Left lung (tissue), 10 donors: Measurements from ENCODE around the gene COL4A2. TPM values are rescaled to one million over a fixed set of nuclear protein-coding genes. Genes with fewer than 3 reads are reported as not detected.

ENCODE experiments used
- ATAC-seq: fragments of 200-7000 bp; cut with Tn5 transposase; one replicate; pipeline ENCODE4 v1.9.1; 2020; ENCODE audit warnings: moderate library complexity
- DNase-seq, 4 donors: peaks; one replicate each; pipeline ENCODE4 v3.0.0-alpha.2; 2013 to 2020
- H3K27ac ChIP-seq, 2 donors: fragments of 200-600 bp; sonication (generic) in 1 of 2; one replicate each; pipeline versions ENCODE4 v1.5.0 to v1.8.0; 2020 to 2021
- H3K27me3 ChIP-seq, 2 donors: fragments of 200-600 bp; sonication (generic) in 1 of 2; one replicate each; pipeline versions ENCODE4 v1.5.0 to v1.8.0; 2020 to 2021
- H3K36me3 ChIP-seq, 2 donors: fragments of 200-600 bp; sonication (generic) in 1 of 2; one replicate each; pipeline versions ENCODE4 v1.5.0 to v1.8.0; 2020 to 2021
- H3K4me1 ChIP-seq, 2 donors: fragments of 200-600 bp; one replicate each; pipeline ENCODE4 v1.8.0; 2021
- H3K4me3 ChIP-seq, 2 donors: fragments of 200-600 bp; sonication (generic) in 1 of 2; one replicate each; pipeline versions ENCODE4 v1.5.0 to v1.8.0; 2020 to 2021; ENCODE audit warnings: mild to moderate bottlenecking in 1 of 2
- H3K9me3 ChIP-seq, 2 donors: fragments of 200-600 bp; sonication (generic) in 1 of 2; one replicate each; pipeline versions ENCODE4 v1.5.0 to v1.8.0; 2020 to 2021
- CTCF ChIP-seq, 2 donors: fragments of 200-600 bp; sonication (generic) in 1 of 2; IDR thresholded peaks; one replicate each; pipeline versions ENCODE4 v1.5.0 to v1.8.0; 2021; ENCODE audit warnings: antibody characterized with exemption in 2 of 2
- intact Hi-C, 2 donors: fragments of 100-400 bp; cut with DNase I; formaldehyde crosslinking; loops; one replicate each; pipeline versions ENCODE4 v1.11.2 to v1.14.2; 2022
- polyA plus RNA-seq, 6 donors: library from polyadenylated mRNA; unstranded; fragments of 120-200 nt; gene quantifications; one replicate each; pipeline ENCODE4 v1.2.1, GENCODE V29; 2013; ENCODE audit not compliant: insufficient read length in 6 of 6
- total RNA-seq, 2 donors: library from RNA; stranded (reverse); fragmentation: NEBNext Ultra II Directional; extraction: Animal tissue kit (Norgen Biotek cat#: 25700); gene quantifications; one replicate each; pipeline ENCODE4 v1.2.1, GENCODE V29; 2021
- donor health status: DM: no; HTN: yes; CAD: no.
- donor health status: DM: no; HTN: no; CAD: no.

Gene COL4A2
- total and polyA plus RNA-seq, 8 donors, result 307 to 638 (median 395) TPM

- no peak for TF ChIP-seq CTCF (IDR thresholded peaks at IDR 0.05)
- peak overlapping the region; percentile 50 to 51 for H3K27ac ChIP-seq
- H3K4me3 ChIP-seq, result no peak overlapping the region
- H3K9me3 ChIP-seq, result no peaks in the 10 kb centered on the region
- no peaks in the 10 kb centered on the region for H3K36me3 ChIP-seq
- ATAC-seq (no peak), DNase-seq (no peak)
- H3K27me3 ChIP-seq, result peaks cover 0 to 11% of the 10 kb centered on the region in 2 donors
- intact Hi-C loops, result no loop called here
- peaks cover 4 to 36% of the 10 kb centered on the region in 2 donors for H3K4me1 ChIP-seq
Measured at GRCh38 chr13:110409581-110409992, 102.5 kb downstream of the COL4A2 start.

GRCh38 chr13:110410000-110410399 is 102.9 kb downstream of the COL4A2 start:
- Histone ChIP-seq H3K36me3 (no peaks in the 10 kb centered on the region), H3K4me3 (no peak overlapping the region), H3K9me3 (no peaks in the 10 kb centered on the region), H3K27me3 (peaks cover 0 to 11% of the 10 kb centered on the region in 2 donors), H3K4me1 (peaks cover 4 to 36% of the 10 kb centered on the region in 2 donors), H3K27ac (peak overlapping the region; percentile 50 to 51)
- ATAC-seq, result no peak
- no peak for DNase-seq
- no peak for TF ChIP-seq CTCF (IDR thresholded peaks at IDR 0.05)
- intact Hi-C loops, result loop anchor here (10.0 kb wide), 1 partner anchor 175 kb away; no protein-coding TSS in a partner anchor

- TF ChIP-seq CTCF (IDR thresholded peaks at IDR 0.05), result no peak
- no peak for ATAC-seq
- Histone ChIP-seq H3K4me3 (no peak overlapping the region), H3K27me3 (peaks cover 0 to 11% of the 10 kb centered on the region in 2 donors), H3K27ac (peak overlapping the region; percentile 50 to 51), H3K9me3 (no peaks in the 10 kb centered on the region), H3K4me1 (peaks cover 4 to 34% of the 10 kb centered on the region in 2 donors), H3K36me3 (no peaks in the 10 kb centered on the region)
- no peak for DNase-seq
- intact Hi-C loops, result loop anchor here (10.0 kb wide), 1 partner anchor 176 kb away; no protein-coding TSS in a partner anchor
Measured at GRCh38 chr13:110410936-110411687, 104.0 kb downstream of the COL4A2 start.

GRCh38 chr13:110411688-110412059 is 104.6 kb downstream of the COL4A2 start:
- Histone ChIP-seq H3K9me3 (no peaks in the 10 kb centered on the region), H3K27ac (peak overlapping the region; percentile 49 to 51), H3K36me3 (no peaks in the 10 kb centered on the region), H3K4me3 (no peak overlapping the region), H3K4me1 (peaks cover 4 to 34% of the 10 kb centered on the region in 2 donors), H3K27me3 (peaks cover 0 to 11% of the 10 kb centered on the region in 2 donors)
- intact Hi-C loops, result loop anchor here (10.0 kb wide), 1 partner anchor 177 kb away; no protein-coding TSS in a partner anchor
- TF ChIP-seq CTCF (IDR thresholded peaks at IDR 0.05), result no peak
- DNase-seq, result no peak
- no peak for ATAC-seq

GRCh38 chr13:110412132-110412914 is 105.2 kb downstream of the COL4A2 start:
- peak; percentile 82 to 83 for TF ChIP-seq CTCF (IDR thresholded peaks at IDR 0.05)
- no peaks in the 10 kb centered on the region for H3K36me3 ChIP-seq
- intact Hi-C loops, result loop anchor here (10.0 kb wide), 1 partner anchor 178 kb away; no protein-coding TSS in a partner anchor
- H3K27ac ChIP-seq, result peak overlapping the region; percentile 49 to 51
- peaks cover 0 to 11% of the 10 kb centered on the region in 2 donors for H3K27me3 ChIP-seq
- DNase-seq, result peak in 3 of 4 donors; percentile 82 to 92 (median 84)
- H3K9me3 ChIP-seq, result no peaks in the 10 kb centered on the region
- peak; percentile 89 for ATAC-seq
- peaks cover 0 to 34% of the 10 kb centered on the region in 2 donors for H3K4me1 ChIP-seq
- H3K4me3 ChIP-seq, result no peak overlapping the region
